Keratinocyte (primary cell): ENCODE results near the gene SLC12A1. TPM values are rescaled to one million over a fixed set of nuclear protein-coding genes. Genes with fewer than 3 reads are reported as not detected.
A peak's percentile ranks its signal among the peaks of the same experiment; 100 is the strongest.

Experiments
- DNase-seq: peaks from one replicate; pipeline ENCODE4 v3.0.0-alpha.2; 2011; ENCODE audit warnings: low read depth, missing footprints, low spot score
- FAIRE-seq: peaks from 2 replicates; lab custom pipeline; 2011; peaks lifted over from hg19 to GRCh38; lab: Jason Lieb, UNC
- H2AFZ ChIP-seq: 2 replicates; pipeline ENCODE4 v1.6.0; 2012; ENCODE audit warnings: low read length, control low read depth, inconsistent platforms; ENCODE audit not compliant: control insufficient read depth
- H3K27ac ChIP-seq: 2 replicates; pipeline ENCODE4 v1.5.1; 2011; ENCODE audit warnings: low read length; ENCODE audit not compliant: control insufficient read depth, insufficient read depth
- H3K27me3 ChIP-seq: 3 replicates; pipeline ENCODE4 v1.6.0; 2011; ENCODE audit warnings: low read length; ENCODE audit not compliant: control insufficient read depth, insufficient read depth; ENCODE audit errors: extremely low read depth
- H3K36me3 ChIP-seq, 2 experiments: 2 replicates in 1 of 2; 3 replicates in 1 of 2; pipeline ENCODE4 v1.5.1; 2011; ENCODE audit warnings: low read length in 2 of 2, mild to moderate bottlenecking in 1 of 2; ENCODE audit not compliant: control insufficient read depth in 2 of 2, insufficient read depth in 2 of 2; ENCODE audit errors: extremely low read depth in 1 of 2
- H3K4me1 ChIP-seq: 3 replicates; pipeline ENCODE4 v1.5.1; 2011; ENCODE audit warnings: low read length; ENCODE audit not compliant: control insufficient read depth, insufficient read depth; ENCODE audit errors: extremely low read depth
- H3K4me2 ChIP-seq: 3 replicates; pipeline ENCODE4 v1.6.0; 2011; ENCODE audit warnings: low read depth, low read length; ENCODE audit not compliant: control insufficient read depth, insufficient read depth; ENCODE audit errors: extremely low read depth
- H3K4me3 ChIP-seq, 3 experiments: fragments of 200-600 bp in 1 of 3; sonication (generic) in 1 of 3; 2 replicates in 2 of 3; 3 replicates in 1 of 3; pipeline ENCODE4 v1.5.1; 2011 to 2016; ENCODE audit warnings: low read length in 3 of 3, mild to moderate bottlenecking in 3 of 3, control low read depth in 2 of 3, inconsistent platforms in 1 of 3, low read depth in 1 of 3, mixed read lengths in 1 of 3, mixed run types in 1 of 3, moderate library complexity in 1 of 3; ENCODE audit not compliant: control insufficient read depth in 2 of 3, insufficient read depth in 2 of 3; ENCODE audit errors: extremely low read depth in 1 of 3
- H3K79me2 ChIP-seq: 2 replicates; pipeline ENCODE4 v1.6.0; 2012; ENCODE audit warnings: low read length; ENCODE audit not compliant: control insufficient read depth, insufficient read depth
- H3K9ac ChIP-seq: 3 replicates; pipeline ENCODE4 v1.6.0; 2011; ENCODE audit warnings: low read length; ENCODE audit not compliant: control insufficient read depth, insufficient read depth; ENCODE audit errors: extremely low read depth
- H3K9me1 ChIP-seq: 3 replicates; pipeline ENCODE4 v1.6.0; 2011; ENCODE audit warnings: low read length; ENCODE audit not compliant: control insufficient read depth, insufficient read depth; ENCODE audit errors: extremely low read depth
- H3K9me3 ChIP-seq: 2 replicates; pipeline ENCODE4 v1.5.1; 2012; ENCODE audit warnings: low read depth, low read length; ENCODE audit not compliant: control insufficient read depth
- H4K20me1 ChIP-seq: 3 replicates; pipeline ENCODE4 v1.6.0; 2011; ENCODE audit warnings: low read length; ENCODE audit not compliant: control insufficient read depth, insufficient read depth; ENCODE audit errors: extremely low read depth
- EZH2 ChIP-seq: IDR thresholded peaks from one replicate; pipeline ENCODE4 v1.6.1; 2012; ENCODE audit warnings: inconsistent platforms, mild to moderate bottlenecking, low read length, moderate library complexity
- dilution Hi-C: fragments of 300-500 bp; cut with MboI; formaldehyde crosslinking; loops from one replicate; pipeline ENCODE4 v1.7.0; 2020; ENCODE audit warnings: low sequenced_read_pairs; ENCODE audit not compliant: extremely low pct_ligation_motif_present
- polyA plus RNA-seq, 5 experiments: library from polyadenylated mRNA; depleted of rRNA in 3 of 5; stranded (reverse) in 3 of 5; stranded (forward) in 1 of 5; unstranded in 1 of 5; fragments of >200 nt; gene quantifications; 1 replicate in 1 of 5; 2 replicates in 3 of 5; 3 replicates in 1 of 5; pipeline versions ENCODE4 v1.2.1 to v1.2.3, GENCODE V29; 2011 to 2012; ENCODE audit warnings: missing spikeins in 2 of 5, low read depth in 1 of 5, low replicate concordance in 1 of 5
- TF ChIP-seq, protein P1 (sequence below), 3 experiments: IDR thresholded peaks in 1 of 3; conservative IDR thresholded peaks in 1 of 3; optimal IDR thresholded peaks in 1 of 3; 2 replicates in 2 of 3; 3 replicates in 1 of 3; pipeline versions ENCODE3 to v1.5.1; 2011; ENCODE audit warnings: low read length in 3 of 3, mild to moderate bottlenecking in 3 of 3, moderate library complexity in 2 of 3, control low read depth in 1 of 3, inconsistent platforms in 1 of 3; ENCODE audit not compliant: insufficient read depth in 2 of 3; ENCODE audit errors: extremely low read depth in 1 of 3

The SLC12A1 gene
- polyA plus RNA-seq, 1 donor (not counting 4 experiments of a cell fraction or from before 2014, with no cell fraction given), result not detected

DNA sequence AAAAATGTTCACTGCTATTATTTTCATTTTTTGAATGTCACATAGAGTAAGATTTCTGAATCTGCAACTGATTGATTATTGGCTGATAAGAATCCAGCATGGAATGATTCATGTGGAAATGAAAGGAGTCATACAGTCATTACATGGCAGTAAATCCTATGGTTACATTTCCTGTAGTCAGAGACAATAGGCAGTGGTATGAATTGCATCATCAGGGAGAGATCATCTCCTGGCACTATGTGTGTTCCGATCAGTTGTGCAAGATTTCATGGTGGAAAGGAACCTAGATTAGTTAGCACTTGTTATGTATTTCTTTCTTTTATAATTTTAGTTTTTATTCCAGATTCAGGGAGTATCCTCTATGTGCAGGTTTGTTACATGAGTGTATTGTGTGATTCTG, 38.8 kb downstream of the SLC12A1 start:
- Histone ChIP-seq H4K20me1 (no peaks in the 10 kb centered on the region), H3K4me2 (peak overlapping the region; percentile 12), H3K27ac (no peak overlapping the region), H3K9ac (no peak overlapping the region), H3K9me3 (no peaks in the 10 kb centered on the region), H3K4me3 (no peak overlapping the region), H2AFZ (no peak overlapping the region), H3K4me1 (peaks cover 3% of the 10 kb centered on the region), H3K9me1 (no peaks in the 10 kb centered on the region), H3K36me3 (no peaks in the 10 kb centered on the region), H3K79me2 (no peaks in the 10 kb centered on the region), H3K27me3 (no peaks in the 10 kb centered on the region)
- TF ChIP-seq, protein P1, sequence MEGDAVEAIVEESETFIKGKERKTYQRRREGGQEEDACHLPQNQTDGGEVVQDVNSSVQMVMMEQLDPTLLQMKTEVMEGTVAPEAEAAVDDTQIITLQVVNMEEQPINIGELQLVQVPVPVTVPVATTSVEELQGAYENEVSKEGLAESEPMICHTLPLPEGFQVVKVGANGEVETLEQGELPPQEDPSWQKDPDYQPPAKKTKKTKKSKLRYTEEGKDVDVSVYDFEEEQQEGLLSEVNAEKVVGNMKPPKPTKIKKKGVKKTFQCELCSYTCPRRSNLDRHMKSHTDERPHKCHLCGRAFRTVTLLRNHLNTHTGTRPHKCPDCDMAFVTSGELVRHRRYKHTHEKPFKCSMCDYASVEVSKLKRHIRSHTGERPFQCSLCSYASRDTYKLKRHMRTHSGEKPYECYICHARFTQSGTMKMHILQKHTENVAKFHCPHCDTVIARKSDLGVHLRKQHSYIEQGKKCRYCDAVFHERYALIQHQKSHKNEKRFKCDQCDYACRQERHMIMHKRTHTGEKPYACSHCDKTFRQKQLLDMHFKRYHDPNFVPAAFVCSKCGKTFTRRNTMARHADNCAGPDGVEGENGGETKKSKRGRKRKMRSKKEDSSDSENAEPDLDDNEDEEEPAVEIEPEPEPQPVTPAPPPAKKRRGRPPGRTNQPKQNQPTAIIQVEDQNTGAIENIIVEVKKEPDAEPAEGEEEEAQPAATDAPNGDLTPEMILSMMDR (optimal IDR thresholded peaks at IDR 0.05 in 1 of 3, IDR thresholded peaks at IDR 0.05 in 1 of 3, conservative IDR thresholded peaks at IDR 0.05 in 1 of 3; ENCODE audit: extremely low read depth in 1 of 3, insufficient read depth in 2 of 3, low read length in 3 of 3), result no peak
- TF ChIP-seq EZH2, result no peak
- FAIRE-seq, result peak; percentile 69
- dilution Hi-C loops, result no loop called here
- no peak for DNase-seq

DNA sequence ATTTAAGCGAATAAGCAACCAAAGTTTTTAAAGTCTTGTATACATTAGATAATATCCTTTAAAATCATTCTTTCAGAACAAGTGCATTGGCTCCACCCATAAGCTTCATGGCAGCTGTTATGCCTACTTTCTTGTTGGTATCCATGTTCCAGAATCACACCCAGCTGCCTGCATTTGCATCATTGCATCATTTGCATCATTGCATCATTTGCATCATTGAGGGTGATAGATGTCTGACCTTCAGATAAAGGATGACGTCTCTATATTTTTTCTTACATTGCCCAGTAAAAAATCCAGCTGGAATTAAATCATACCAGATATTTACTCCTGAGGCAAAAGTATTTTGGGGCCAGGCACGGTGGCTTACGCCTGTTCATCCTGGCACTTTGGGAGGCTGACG, 42.3 kb downstream of the SLC12A1 start:
- Histone ChIP-seq H3K27me3 (no peaks in the 10 kb centered on the region), H3K27ac (no peak overlapping the region), H3K9ac (no peak overlapping the region), H3K4me3 (no peak overlapping the region), H3K4me2 (no peak overlapping the region), H4K20me1 (no peaks in the 10 kb centered on the region), H3K9me1 (no peaks in the 10 kb centered on the region), H3K79me2 (no peaks in the 10 kb centered on the region), H2AFZ (no peak overlapping the region), H3K4me1 (peaks cover 3% of the 10 kb centered on the region), H3K36me3 (no peaks in the 10 kb centered on the region), H3K9me3 (no peaks in the 10 kb centered on the region)
- dilution Hi-C loops, result no loop called here
- TF ChIP-seq, protein P1 (optimal IDR thresholded peaks at IDR 0.05 in 1 of 3, IDR thresholded peaks at IDR 0.05 in 1 of 3, conservative IDR thresholded peaks at IDR 0.05 in 1 of 3; ENCODE audit: extremely low read depth in 1 of 3, insufficient read depth in 2 of 3, low read length in 3 of 3), result no peak
- TF ChIP-seq EZH2, result no peak
- FAIRE-seq (no peak), DNase-seq (no peak)
